Measurements from ENCODE around the gene GALNT5.
"Not testable (repeated sequence)": the region's sequence is repeated elsewhere in the genome, so short reads cannot be mapped to it uniquely, and the experiment has no call there.

The GALNT5 gene

GRCh38 chr2:157220502-157220901, 37.0 kb upstream of the GALNT5 start:
- Histone ChIP-seq H3K4me3 (ENCODE audit: severe bottlenecking) (no peak overlapping the region), H3K9me3 (ENCODE audit: severe bottlenecking) (no peaks in the 10 kb centered on the region), H3K36me3 (ENCODE audit: low read depth) (no peaks in the 10 kb centered on the region), H3K27me3 (ENCODE audit: insufficient read depth, poor library complexity, severe bottlenecking) (no peaks in the 10 kb centered on the region), H3K4me1 (ENCODE audit: insufficient read depth, poor library complexity, severe bottlenecking) (no peaks in the 10 kb centered on the region), H3K27ac (ENCODE audit: poor library complexity, severe bottlenecking) (no peak overlapping the region)
- TF ChIP-seq CTCF (IDR thresholded peaks at IDR 0.05; ENCODE audit: poor library complexity, severe bottlenecking), result no peak
- DNase-seq (ENCODE audit: low spot score) (no peak), ATAC-seq (ENCODE audit: low read depth) (no peak)

- TF ChIP-seq CTCF (IDR thresholded peaks at IDR 0.05; ENCODE audit: poor library complexity, severe bottlenecking), result no peak
- H3K4me3 ChIP-seq (ENCODE audit: severe bottlenecking), result no peak overlapping the region
- ATAC-seq (ENCODE audit: low read depth) (no peak), DNase-seq (ENCODE audit: low spot score) (no peak)
- no peaks in the 10 kb centered on the region for H3K36me3 ChIP-seq (ENCODE audit: low read depth)
- H3K4me1 ChIP-seq (ENCODE audit: insufficient read depth, poor library complexity, severe bottlenecking), result no peaks in the 10 kb centered on the region
- no peaks in the 10 kb centered on the region for H3K9me3 ChIP-seq (ENCODE audit: severe bottlenecking)
- no peaks in the 10 kb centered on the region for H3K27me3 ChIP-seq (ENCODE audit: insufficient read depth, poor library complexity, severe bottlenecking)
- H3K27ac ChIP-seq (ENCODE audit: poor library complexity, severe bottlenecking), result no peak overlapping the region
These were observed 36.0 kb upstream of the GALNT5 start for GRCh38 chr2:157221394-157221988.

DNA sequence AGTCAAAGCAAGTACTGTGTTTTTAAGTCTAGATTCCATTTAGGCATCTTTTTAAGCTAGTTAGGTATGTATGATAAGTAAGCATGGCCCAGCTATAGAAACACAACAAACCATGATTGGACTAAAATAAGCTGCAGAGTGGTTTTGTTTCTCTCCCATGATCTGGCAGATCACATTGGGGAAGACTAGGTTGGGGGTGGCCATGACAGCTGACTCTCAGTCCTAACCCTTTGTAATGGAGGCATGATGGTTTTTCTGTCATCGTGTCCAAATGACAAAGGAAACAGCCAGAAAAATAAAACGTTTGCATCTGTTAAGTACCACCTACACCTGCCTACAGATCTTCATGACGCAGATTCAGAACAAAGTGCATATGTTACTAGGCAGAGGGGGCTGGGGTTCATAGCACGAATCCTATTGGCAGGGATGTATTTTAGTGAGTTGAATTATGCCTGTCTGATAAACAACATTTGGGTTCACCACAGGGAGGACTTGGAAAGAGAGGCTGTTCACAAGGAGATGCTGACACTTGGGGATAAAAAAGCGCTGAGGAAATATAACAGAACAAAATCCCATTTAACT, 33.8 kb upstream of the GALNT5 start:
- H3K4me3 ChIP-seq (ENCODE audit: severe bottlenecking), result no peak overlapping the region
- no peak for DNase-seq (ENCODE audit: low spot score)
- H3K4me1 ChIP-seq (ENCODE audit: insufficient read depth, poor library complexity, severe bottlenecking), result no peaks in the 10 kb centered on the region
- TF ChIP-seq CTCF (IDR thresholded peaks at IDR 0.05; ENCODE audit: poor library complexity, severe bottlenecking), result no peak
- H3K36me3 ChIP-seq (ENCODE audit: low read depth), result no peaks in the 10 kb centered on the region
- no peaks in the 10 kb centered on the region for H3K27me3 ChIP-seq (ENCODE audit: insufficient read depth, poor library complexity, severe bottlenecking)
- H3K27ac ChIP-seq (ENCODE audit: poor library complexity, severe bottlenecking), result no peak overlapping the region
- H3K9me3 ChIP-seq (ENCODE audit: severe bottlenecking), result no peaks in the 10 kb centered on the region
- ATAC-seq (ENCODE audit: low read depth), result no peak

GRCh38 chr2:157224448-157224847, 33.1 kb upstream of the GALNT5 start:
- not testable (repeated sequence) for H3K36me3 ChIP-seq (ENCODE audit: low read depth); H3K9me3 ChIP-seq (ENCODE audit: severe bottlenecking); H3K4me1 ChIP-seq (ENCODE audit: insufficient read depth, poor library complexity, severe bottlenecking); H3K4me3 ChIP-seq (ENCODE audit: severe bottlenecking); DNase-seq (ENCODE audit: low spot score); ATAC-seq (ENCODE audit: low read depth); H3K27me3 ChIP-seq (ENCODE audit: insufficient read depth, poor library complexity, severe bottlenecking); H3K27ac ChIP-seq (ENCODE audit: poor library complexity, severe bottlenecking)

DNA sequence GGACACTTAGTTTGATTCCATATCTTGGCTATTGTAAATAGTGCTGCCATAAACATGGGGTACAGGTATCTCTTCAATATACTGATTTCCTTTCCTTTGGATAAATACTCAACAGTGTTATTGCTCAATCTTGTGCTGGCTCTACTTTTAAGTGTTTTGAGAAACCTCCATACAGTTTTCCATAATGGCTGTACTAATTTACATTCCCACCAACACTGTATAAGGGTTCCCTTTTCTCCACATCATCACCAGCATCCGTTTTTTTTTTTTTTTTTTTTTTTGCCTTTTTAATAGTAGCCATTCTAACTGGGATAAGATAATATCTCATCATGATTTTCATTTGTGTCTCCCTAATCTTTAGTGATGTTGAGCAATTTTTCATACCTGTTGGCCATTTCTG, 29.9 kb upstream of the GALNT5 start:
- H3K27me3 ChIP-seq (ENCODE audit: insufficient read depth, poor library complexity, severe bottlenecking), result no peaks in the 10 kb centered on the region
- H3K27ac ChIP-seq (ENCODE audit: poor library complexity, severe bottlenecking), result no peak overlapping the region
- no peak for ATAC-seq (ENCODE audit: low read depth)
- no peak for TF ChIP-seq CTCF (IDR thresholded peaks at IDR 0.05; ENCODE audit: poor library complexity, severe bottlenecking)
- H3K4me3 ChIP-seq (ENCODE audit: severe bottlenecking), result no peak overlapping the region
- H3K4me1 ChIP-seq (ENCODE audit: insufficient read depth, poor library complexity, severe bottlenecking), result no peaks in the 10 kb centered on the region
- no peaks in the 10 kb centered on the region for H3K36me3 ChIP-seq (ENCODE audit: low read depth)
- H3K9me3 ChIP-seq (ENCODE audit: severe bottlenecking), result no peaks in the 10 kb centered on the region
- DNase-seq (ENCODE audit: low spot score), result no peak

All from RWPE2 (cell line).